SHP77 treated with DMSO at 0.1 percent for 48 hours (cell line): ENCODE results near the gene DSCAM.
"Not testable (repeated sequence)": the region's sequence is repeated elsewhere in the genome, so short reads cannot be mapped to it uniquely, and the experiment has no call there.

ENCODE experiments used
- DNase-seq: peaks from one replicate; lab custom pipeline; 2025; lab: John Stamatoyannopoulos, UW

DSCAM gene

GRCh38 chr21:40447016-40447415 is 399.9 kb downstream of the DSCAM start:
- no peak for DNase-seq

GRCh38 chr21:40445349-40445921 is 401.5 kb downstream of the DSCAM start:
- no peak for DNase-seq

GRCh38 chr21:40439581-40439980 is 407.4 kb downstream of the DSCAM start:
- DNase-seq, result not testable (repeated sequence)

- DNase-seq, result no peak
These were observed 408.3 kb downstream of the DSCAM start for GRCh38 chr21:40438616-40439015.

DNA sequence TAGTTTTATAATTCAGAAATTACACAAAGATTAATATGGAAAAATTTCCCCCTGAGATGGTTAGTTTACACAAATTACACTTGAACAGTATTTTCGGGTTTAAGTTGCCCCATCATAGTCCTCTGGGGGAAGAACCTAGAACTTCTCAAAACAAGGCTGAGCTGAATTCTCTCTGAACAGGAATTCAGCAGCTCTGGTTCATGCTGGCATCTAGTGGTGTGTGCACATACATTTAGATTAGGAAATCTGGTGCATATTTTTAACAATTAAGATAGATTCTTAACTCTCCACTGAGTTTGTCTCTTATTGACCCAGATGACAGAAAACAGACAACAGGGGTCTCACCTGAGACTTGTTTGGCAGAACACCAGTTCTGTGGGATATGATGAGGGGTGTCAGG is 410.7 kb downstream of the DSCAM start:
- no peak for DNase-seq

- no peak for DNase-seq
These were observed 413.4 kb downstream of the DSCAM start for GRCh38 chr21:40433538-40433937.

GRCh38 chr21:40425981-40426380 is 421.0 kb downstream of the DSCAM start:
- DNase-seq, result no peak

DNA sequence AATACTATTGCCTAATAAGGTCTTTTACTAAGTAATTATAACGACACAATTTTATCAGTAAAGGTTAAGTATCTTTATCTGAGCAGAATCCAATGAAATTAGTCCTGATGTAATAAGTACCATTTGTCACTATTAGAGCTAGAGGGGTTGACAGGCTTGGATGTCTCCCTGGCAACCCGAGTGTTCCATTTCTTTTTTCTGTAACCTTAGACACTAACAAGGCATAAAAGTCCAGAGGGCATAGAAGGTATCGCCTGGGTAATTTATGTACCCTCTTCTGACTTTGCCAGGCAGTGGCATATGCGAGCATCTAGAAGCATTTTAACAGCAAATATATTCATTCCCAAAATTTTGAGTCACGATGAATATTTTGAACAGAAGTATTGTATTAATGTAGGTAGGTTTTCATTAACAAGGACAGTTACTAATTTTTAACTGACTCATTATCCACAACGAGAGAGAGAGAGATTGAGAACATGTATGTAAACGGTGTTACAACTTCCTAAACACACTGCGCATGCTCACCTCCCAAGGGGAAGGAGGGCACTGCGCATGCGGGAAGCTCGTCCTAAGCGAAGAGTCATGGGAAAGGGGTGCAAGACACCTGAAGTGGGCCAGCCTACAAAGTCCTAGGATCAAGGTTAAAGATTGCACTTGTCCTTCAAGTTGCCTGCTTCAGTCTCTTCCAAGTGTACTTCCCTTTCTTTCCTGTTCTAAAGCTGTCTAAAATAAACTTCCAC is 423.9 kb downstream of the DSCAM start:
- DNase-seq, result no peak

DNA sequence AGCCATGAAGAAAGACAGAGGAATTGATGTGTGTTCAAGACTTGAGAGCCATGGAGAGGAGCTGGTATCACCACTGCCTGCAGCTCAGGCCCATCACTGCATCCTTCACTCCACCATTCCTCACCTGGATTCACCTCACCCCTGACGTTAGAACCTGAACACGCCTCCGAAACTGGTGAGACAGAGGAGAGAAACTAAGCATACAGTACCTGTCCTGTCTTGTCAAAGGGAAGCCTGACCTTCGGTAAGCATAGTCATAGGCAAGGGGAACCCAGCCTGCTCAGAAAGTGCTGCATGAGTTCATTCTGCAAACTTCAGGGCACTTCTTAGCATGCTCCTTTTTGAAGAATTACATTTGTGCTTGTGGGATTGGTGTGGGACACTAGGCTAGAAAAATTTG is 425.8 kb downstream of the DSCAM start:
- DNase-seq, result no peak

GRCh38 chr21:40416572-40416971 is 430.4 kb downstream of the DSCAM start:
- DNase-seq, result no peak

DNA sequence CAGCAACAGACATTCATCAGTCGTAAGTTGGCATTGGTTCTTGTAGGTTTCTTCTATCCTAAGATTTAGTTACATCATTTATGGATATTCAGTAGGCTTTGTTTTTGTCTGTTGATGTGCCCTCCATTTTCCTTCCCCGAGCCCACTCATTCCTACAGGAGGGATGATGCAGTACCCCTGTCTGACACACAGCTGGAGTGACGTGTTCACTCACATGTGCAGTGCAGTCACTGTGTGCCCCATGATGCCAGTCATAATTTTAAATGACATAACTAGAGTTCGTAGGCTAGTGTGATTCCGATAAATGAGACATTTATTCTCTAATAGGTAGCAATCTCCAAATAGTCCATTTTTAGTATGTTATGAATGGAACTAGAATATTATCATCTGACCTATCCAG is 438.4 kb downstream of the DSCAM start:
- no peak for DNase-seq

DNA sequence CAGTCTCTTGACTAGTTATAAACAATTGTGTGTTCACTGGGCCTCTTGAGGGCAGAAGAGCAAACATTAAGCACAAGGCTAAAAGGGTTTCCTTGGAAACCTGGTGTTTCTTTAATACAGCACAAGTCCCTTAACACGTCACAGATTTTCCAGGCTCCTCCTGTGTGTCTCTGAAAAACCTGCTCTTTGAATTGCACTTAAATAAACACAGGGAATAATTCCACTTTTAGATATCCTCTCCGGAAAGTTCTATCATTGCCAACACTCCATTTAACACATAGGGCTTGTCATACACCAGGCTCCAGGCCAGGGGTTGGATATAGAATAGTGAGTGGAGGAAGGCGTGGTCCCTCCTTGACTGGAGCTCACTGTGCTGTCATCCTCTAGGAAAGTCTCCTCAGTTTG is 442.6 kb downstream of the DSCAM start:
- DNase-seq, result no peak

- no peak for DNase-seq
These were observed 443.9 kb downstream of the DSCAM start for GRCh38 chr21:40402884-40403582.

DNA sequence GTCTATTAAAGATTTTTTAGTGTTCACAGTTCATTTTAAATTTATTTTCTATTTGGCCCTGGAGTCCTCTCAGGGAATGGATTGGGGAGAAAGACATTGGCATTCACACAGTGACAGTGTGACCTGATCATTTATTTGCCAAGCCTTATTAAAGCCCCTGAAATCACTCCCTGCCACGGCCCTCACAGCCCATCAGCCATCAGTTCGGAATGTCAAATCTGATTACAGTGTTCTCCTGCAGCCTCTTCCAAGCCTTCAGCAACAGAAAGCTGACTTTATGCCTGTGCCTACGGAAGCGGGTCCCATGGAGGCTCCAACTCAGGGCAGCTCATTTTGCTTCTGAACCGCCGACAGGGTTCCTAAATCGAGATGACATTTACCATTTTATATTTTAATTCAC is 451.2 kb downstream of the DSCAM start:
- DNase-seq, result no peak

- DNase-seq, result no peak
These were observed 453.9 kb downstream of the DSCAM start for GRCh38 chr21:40393066-40393465.

DNA sequence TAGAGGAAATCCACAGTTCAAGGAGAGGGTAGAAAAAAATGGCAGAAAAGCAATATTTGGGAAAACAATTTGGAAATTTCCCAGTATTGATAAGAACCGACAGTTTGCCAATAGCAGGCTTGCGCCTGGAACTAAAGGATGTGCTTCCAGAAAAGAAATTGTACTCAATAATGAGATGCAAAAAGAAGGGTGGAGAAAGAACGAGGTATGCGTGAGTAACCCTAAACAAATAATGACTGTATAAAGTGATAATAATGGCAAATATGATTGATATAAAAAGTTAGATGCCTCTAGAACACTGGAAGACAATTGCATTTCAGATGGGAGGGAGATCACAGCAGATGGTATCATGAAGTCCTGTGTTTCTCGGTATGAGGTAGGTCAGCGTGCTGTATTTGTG is 458.9 kb downstream of the DSCAM start:
- no peak for DNase-seq

DNA sequence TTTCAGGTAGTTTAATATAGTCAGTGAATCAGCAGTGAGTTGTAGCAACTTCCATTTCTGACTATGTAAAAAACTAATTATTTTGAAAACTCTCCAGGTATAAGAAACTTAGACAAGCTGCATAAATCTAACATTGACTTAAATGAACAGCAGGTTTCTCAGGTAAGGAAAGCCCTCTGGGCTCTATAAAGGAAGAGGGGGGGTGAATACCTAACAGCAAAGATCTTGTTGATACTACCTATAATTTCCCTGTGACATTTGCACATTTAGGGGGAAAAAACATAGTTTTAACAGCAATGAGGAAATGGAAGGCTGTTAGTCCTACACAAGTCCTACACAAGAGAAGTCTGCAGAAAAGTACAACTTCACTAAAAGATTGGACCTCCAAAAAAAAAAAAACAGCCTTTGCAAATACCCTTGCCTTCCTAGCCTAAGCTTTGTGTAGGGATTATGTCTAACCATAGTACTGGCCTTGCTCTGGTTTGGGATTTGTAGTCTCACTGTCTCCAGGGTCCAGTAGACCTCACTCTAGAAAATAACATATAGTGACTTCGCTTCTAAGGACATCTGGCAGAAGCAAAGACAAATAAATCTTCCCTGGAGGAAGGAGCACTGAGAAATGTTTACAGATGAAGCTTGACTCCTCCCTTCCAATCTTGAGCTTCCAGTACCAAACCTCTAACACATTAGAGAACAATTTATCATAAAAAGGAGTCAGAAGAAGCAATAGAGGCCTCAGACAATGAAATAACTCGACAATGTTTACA is 459.8 kb downstream of the DSCAM start:
- DNase-seq, result no peak

DNA sequence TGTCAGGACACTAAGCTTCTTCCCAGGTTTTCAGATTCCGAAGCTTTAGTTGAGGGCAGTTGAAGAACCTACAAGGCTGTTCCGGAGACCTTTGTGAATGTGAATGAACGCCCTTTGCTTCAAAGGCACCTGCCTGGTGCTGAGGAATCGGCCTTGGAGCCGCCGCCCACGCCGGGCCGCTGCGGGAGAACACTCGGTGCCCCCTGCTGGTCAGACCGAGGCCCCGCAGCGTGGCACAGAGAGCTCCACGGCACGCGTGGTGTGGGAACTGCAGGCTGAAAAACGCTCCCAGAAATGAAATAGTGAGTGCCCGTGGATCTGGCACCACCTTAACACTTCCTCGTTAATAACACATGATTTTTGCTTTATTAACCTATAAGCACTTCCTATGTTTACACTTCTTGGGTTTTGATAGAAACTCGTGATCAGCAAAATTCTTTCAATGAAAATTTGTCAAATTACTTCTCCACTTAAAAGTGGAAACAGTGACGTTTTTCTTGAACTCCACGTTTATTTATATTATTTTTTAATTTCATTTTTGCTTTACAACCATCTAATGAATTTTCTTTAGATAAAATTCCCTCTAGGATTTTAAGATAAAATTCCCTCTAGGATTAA is 460.6 kb downstream of the DSCAM start:
- DNase-seq, result no peak

DNA sequence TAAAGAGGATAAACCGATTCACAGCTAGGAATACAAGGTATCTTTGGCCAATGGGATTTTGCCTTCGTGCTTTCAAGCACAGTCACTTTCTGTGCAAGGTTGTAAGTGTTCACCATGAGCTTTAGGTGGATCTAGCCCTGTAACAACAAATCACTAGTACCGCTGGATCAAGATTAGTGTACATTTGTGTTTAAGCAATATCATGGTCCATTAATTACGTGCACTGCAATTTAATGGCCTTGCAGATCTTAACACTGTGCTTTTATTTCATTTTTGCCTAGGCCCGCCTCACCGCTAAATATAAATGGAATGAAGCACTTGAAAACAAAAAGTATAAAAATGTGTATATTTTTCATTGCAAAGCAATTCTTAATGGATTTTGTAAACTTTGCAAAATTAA is 461.1 kb downstream of the DSCAM start:
- no peak for DNase-seq

DNA sequence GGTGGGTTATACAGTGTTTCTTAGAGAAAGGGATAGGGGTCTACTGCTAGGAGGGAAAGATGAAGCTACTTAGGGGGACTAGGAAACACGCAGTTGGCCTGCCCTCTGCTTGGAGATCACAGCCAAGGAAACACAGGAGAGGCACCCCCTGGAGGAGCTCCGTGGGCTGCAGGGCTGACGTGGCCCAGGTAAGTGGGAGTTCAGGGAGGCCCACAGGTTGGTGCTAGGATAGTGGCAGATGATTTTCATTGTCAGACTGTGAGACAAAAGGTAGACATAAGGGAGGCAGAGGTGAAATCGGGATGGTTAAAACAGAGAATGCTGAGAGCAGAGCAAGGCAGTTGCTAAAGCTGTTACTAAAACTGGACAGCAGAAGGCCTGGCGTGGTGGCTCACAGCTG is 463.0 kb downstream of the DSCAM start:
- no peak for DNase-seq

DNA sequence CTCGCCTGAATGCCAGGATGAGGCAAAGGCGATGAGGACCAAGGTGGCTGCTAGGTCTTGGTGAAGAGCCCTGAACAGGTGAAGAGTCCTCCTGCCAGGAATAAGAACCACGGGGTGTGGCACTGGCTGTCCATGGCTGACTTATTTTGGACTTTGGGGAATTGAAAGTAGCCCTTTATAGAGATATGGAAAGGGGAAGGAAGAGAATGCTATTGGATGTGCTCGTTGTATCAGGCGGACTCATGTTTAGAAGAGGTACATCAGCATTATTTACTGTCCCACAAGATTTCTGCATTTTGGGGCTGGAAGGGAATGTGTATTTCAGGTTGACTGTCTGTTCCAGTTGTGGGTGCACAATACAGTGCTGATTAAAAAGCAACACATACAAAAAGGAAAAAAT is 465.8 kb downstream of the DSCAM start:
- DNase-seq, result no peak
